Smooth muscle cell (in vitro differentiated cells): ENCODE results near the gene OVCH1. TPM values are rescaled to one million over a fixed set of nuclear protein-coding genes. Genes with fewer than 3 reads are reported as not detected.

Experiments
- DNase-seq: peaks from one replicate; lab custom pipeline; 2025; ENCODE audit not compliant: unreplicated experiment; lab: John Stamatoyannopoulos, UW
- H2AFZ ChIP-seq: fragments of 200-600 bp; sonication (generic); 2 replicates; pipeline ENCODE4 v1.6.0; 2016; ENCODE audit warnings: antibody characterized with exemption, low read depth, mild to moderate bottlenecking
- H3F3A ChIP-seq: fragments of 200-600 bp; sonication (generic); 2 replicates; pipeline ENCODE4 v1.6.0; 2017; ENCODE audit warnings: antibody characterized with exemption, low read depth
- H3K27ac ChIP-seq: fragments of 200-600 bp; sonication (generic); 2 replicates; pipeline ENCODE4 v1.5.1; 2016; ENCODE audit warnings: low read depth, mild to moderate bottlenecking
- H3K27me3 ChIP-seq: fragments of 200-600 bp; sonication (generic); 2 replicates; pipeline ENCODE4 v1.6.1; 2016; ENCODE audit warnings: low read depth, mild to moderate bottlenecking
- H3K36me3 ChIP-seq: fragments of 200-600 bp; sonication (generic); 2 replicates; pipeline ENCODE4 v1.5.1; 2016; ENCODE audit warnings: low read depth
- H3K4me1 ChIP-seq: fragments of 200-600 bp; sonication (generic); 2 replicates; pipeline ENCODE4 v1.5.1; 2016; ENCODE audit warnings: low read depth
- H3K4me2 ChIP-seq: fragments of 200-600 bp; sonication (generic); 2 replicates; pipeline ENCODE4 v1.6.0; 2016; ENCODE audit warnings: mild to moderate bottlenecking
- H3K4me3 ChIP-seq: fragments of 200-600 bp; sonication (generic); 2 replicates; pipeline ENCODE4 v1.5.1; 2016; ENCODE audit warnings: mild to moderate bottlenecking
- H3K79me2 ChIP-seq: fragments of 200-600 bp; sonication (generic); 2 replicates; pipeline ENCODE4 v1.6.0; 2016; ENCODE audit warnings: low read depth, mild to moderate bottlenecking
- H3K9ac ChIP-seq: fragments of 200-600 bp; sonication (generic); 2 replicates; pipeline ENCODE4 v1.6.0; 2016; ENCODE audit warnings: low read depth
- H3K9me3 ChIP-seq: fragments of 200-600 bp; sonication (generic); replicated peaks from 2 replicates; pipeline ENCODE4 v1.5.1; 2016; ENCODE audit warnings: low read depth
- H4K20me1 ChIP-seq: fragments of 200-600 bp; sonication (generic); 2 replicates; pipeline ENCODE4 v1.6.0; 2016; ENCODE audit warnings: low read depth
- WGBS: methylation state at CpG from one replicate; pipeline ENCODE4 v1.1.7; 2016; ENCODE audit warnings: low lambda C conversion rate; 5-methylcytosine and 5-hydroxymethylcytosine counted together
- polyA plus RNA-seq: library from polyadenylated mRNA; unstranded; fragments of >200 nt; fragmentation: Nextera tagmentation; extraction: Ambion mirVana; gene quantifications from 2 replicates; pipeline ENCODE4 v1.2.1, GENCODE V29; 2016
- total RNA-seq: library from RNA; depleted of rRNA; stranded (reverse); fragments of >200 nt; gene quantifications from 2 replicates; pipeline ENCODE4 v1.2.3, GENCODE V29; 2014
- TF ChIP-seq, protein P1 (sequence below): fragments of 200-600 bp; sonication (generic); IDR thresholded peaks from 2 replicates; pipeline ENCODE4 v1.5.1; 2017; ENCODE audit warnings: borderline replicate concordance, mild to moderate bottlenecking, antibody characterized with exemption; ENCODE audit not compliant: insufficient read depth, poor library complexity, severe bottlenecking

OVCH1 gene
- total and polyA plus RNA-seq, 2 experiments from 2014 or later = not detected

DNA sequence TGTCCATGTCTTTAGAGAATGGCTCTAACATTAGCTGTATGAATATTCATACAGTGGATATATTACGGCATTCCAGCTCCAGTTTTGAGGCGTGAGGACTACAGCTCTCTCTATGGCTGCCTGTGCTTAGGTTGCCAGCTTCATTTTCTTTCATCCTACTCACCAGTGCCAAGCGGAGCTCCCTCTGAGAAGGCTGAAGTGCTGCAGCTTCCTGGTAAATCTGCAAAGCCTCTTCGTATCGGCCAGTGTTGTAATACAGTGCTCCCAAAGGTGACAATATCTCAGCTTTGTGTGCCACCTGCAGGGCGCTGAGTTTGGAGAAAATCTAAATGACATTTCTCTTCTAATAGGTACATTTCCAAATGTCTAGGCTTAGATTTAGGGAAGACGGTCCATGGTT is 19.8 kb upstream of the OVCH1 start:
- TF ChIP-seq, protein P1, sequence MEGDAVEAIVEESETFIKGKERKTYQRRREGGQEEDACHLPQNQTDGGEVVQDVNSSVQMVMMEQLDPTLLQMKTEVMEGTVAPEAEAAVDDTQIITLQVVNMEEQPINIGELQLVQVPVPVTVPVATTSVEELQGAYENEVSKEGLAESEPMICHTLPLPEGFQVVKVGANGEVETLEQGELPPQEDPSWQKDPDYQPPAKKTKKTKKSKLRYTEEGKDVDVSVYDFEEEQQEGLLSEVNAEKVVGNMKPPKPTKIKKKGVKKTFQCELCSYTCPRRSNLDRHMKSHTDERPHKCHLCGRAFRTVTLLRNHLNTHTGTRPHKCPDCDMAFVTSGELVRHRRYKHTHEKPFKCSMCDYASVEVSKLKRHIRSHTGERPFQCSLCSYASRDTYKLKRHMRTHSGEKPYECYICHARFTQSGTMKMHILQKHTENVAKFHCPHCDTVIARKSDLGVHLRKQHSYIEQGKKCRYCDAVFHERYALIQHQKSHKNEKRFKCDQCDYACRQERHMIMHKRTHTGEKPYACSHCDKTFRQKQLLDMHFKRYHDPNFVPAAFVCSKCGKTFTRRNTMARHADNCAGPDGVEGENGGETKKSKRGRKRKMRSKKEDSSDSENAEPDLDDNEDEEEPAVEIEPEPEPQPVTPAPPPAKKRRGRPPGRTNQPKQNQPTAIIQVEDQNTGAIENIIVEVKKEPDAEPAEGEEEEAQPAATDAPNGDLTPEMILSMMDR = no peak
- H3K4me3 ChIP-seq = no peak overlapping the region
- no peak overlapping the region for H3K9ac ChIP-seq
- H3K9me3 ChIP-seq = no peaks in the 10 kb centered on the region
- no peaks in the 10 kb centered on the region for H3F3A ChIP-seq
- H3K36me3 ChIP-seq = no peaks in the 10 kb centered on the region
- no peak overlapping the region for H3K4me2 ChIP-seq
- no peaks in the 10 kb centered on the region for H3K79me2 ChIP-seq
- H3K4me1 ChIP-seq = no peaks in the 10 kb centered on the region
- H2AFZ ChIP-seq = no peak overlapping the region
- DNase-seq = no peak
- H4K20me1 ChIP-seq = no peaks in the 10 kb centered on the region
- WGBS = 94% methylated on average over 7 of the region's 7 CpGs
- no peak overlapping the region for H3K27ac ChIP-seq
- no peaks in the 10 kb centered on the region for H3K27me3 ChIP-seq

DNA sequence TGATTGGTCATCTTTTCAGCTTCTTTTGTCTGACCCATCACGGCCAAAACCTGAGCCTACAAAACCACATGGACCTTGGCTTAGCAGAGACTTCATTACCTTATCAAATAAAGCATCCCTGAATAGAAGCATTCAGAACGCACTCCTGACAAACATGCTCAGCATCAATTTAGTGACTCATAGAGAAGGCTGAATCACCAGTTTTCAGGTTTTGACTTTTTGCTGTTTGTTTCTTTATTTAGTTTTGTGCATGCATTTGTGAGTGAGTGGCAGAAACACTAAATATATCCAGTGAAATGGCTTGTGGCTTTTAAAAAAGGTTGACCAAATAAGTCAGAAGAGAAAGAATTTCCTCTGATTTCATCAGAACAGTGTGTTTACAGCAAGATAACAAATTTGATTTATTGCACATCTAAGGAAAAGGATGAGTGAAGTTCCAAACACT is 19.0 kb upstream of the OVCH1 start:
- Histone ChIP-seq H3K79me2 (no peaks in the 10 kb centered on the region), H3K4me1 (no peaks in the 10 kb centered on the region), H3K27ac (no peak overlapping the region), H4K20me1 (no peaks in the 10 kb centered on the region), H3K4me2 (no peak overlapping the region), H2AFZ (no peak overlapping the region), H3K9me3 (no peaks in the 10 kb centered on the region), H3F3A (no peaks in the 10 kb centered on the region), H3K36me3 (no peaks in the 10 kb centered on the region), H3K27me3 (no peaks in the 10 kb centered on the region), H3K4me3 (no peak overlapping the region), H3K9ac (no peak overlapping the region)
- DNase-seq = no peak
- 35% methylated on average over 2 of the region's 2 CpGs for WGBS
- TF ChIP-seq, protein P1 = no peak

GRCh38 chr12:29510591-29511185 is 13.2 kb upstream of the OVCH1 start:
- TF ChIP-seq, protein P1 = no peak
- Histone ChIP-seq H3K79me2 (no peaks in the 10 kb centered on the region), H3K27ac (no peak overlapping the region), H3F3A (no peaks in the 10 kb centered on the region), H3K4me1 (no peaks in the 10 kb centered on the region), H3K4me3 (no peak overlapping the region), H3K9ac (no peak overlapping the region), H3K27me3 (no peaks in the 10 kb centered on the region), H3K36me3 (no peaks in the 10 kb centered on the region), H3K9me3 (no peaks in the 10 kb centered on the region), H3K4me2 (no peak overlapping the region), H4K20me1 (no peaks in the 10 kb centered on the region), H2AFZ (no peak overlapping the region)
- 77% methylated on average over 6 of the region's 6 CpGs for WGBS
- DNase-seq = no peak

DNA sequence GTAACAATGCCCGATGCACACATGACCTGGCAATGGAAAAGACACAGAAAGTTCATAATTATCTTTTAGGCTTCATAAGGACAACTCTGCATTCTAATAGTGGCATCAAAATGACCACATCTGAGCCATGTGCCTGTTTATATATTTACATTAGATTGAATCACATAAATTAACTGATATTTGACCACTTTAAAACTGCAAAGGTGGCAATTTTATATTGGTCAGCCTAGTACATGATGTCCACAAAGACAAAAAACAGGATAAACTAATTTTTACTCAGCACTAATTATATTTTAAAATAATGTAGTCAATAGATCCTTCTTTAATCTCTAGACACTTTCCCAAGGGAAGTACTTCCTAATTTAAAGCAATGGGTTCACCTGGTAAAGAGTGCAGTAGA is 12.0 kb upstream of the OVCH1 start:
- Histone ChIP-seq H3K79me2 (no peaks in the 10 kb centered on the region), H3K36me3 (no peaks in the 10 kb centered on the region), H3K4me1 (no peaks in the 10 kb centered on the region), H3K9me3 (no peaks in the 10 kb centered on the region), H4K20me1 (no peaks in the 10 kb centered on the region), H3F3A (no peaks in the 10 kb centered on the region), H3K9ac (no peak overlapping the region), H3K4me2 (no peak overlapping the region), H2AFZ (no peak overlapping the region), H3K4me3 (no peak overlapping the region), H3K27me3 (no peaks in the 10 kb centered on the region), H3K27ac (no peak overlapping the region)
- no peak for DNase-seq
- 96% methylated on average over 1 of the region's 1 CpG for WGBS
- TF ChIP-seq, protein P1 = no peak
